ENCODE results near the gene HHAT.
"Not testable (repeated sequence)": the region's sequence is repeated elsewhere in the genome, so short reads cannot be mapped to it uniquely, and the experiment has no call there.

HHAT gene

GRCh38 chr1:210415846-210416448, 87.2 kb downstream of the HHAT start:
- no peak for DNase-seq (ENCODE audit: low read depth, low spot score)

GRCh38 chr1:210416681-210417080, 88.0 kb downstream of the HHAT start:
- H3K4me3 ChIP-seq (ENCODE audit: low read length): no peak overlapping the region
- DNase-seq (ENCODE audit: low read depth, low spot score): no peak

More at GRCh38 chr1:210415846-210416448, 87.2 kb downstream of the HHAT start:
- no peak overlapping the region for H3K4me3 ChIP-seq (ENCODE audit: low read length)

GRCh38 chr1:210417881-210418280, 89.2 kb downstream of the HHAT start:
- H3K4me3 ChIP-seq (ENCODE audit: low read length): no peak overlapping the region
- no peak for DNase-seq (ENCODE audit: low read depth, low spot score)

- no peak for DNase-seq (ENCODE audit: low read depth, low spot score)
- no peak overlapping the region for H3K4me3 ChIP-seq (ENCODE audit: low read length)
These were observed 90.4 kb downstream of the HHAT start for GRCh38 chr1:210418863-210419650.

- DNase-seq (ENCODE audit: low read depth, low spot score): not testable (repeated sequence)
These were observed 98.0 kb downstream of the HHAT start for GRCh38 chr1:210426696-210427095.

GRCh38 chr1:210428696-210429095, 100.0 kb downstream of the HHAT start:
- no peak for DNase-seq (ENCODE audit: low read depth, low spot score)

More at GRCh38 chr1:210426696-210427095, 98.0 kb downstream of the HHAT start:
- not testable (repeated sequence) for H3K4me3 ChIP-seq (ENCODE audit: low read length)

GRCh38 chr1:210434223-210434622, 105.5 kb downstream of the HHAT start:
- no peak for DNase-seq (ENCODE audit: low read depth, low spot score)
- H3K4me3 ChIP-seq (ENCODE audit: low read length): no peak overlapping the region

More at GRCh38 chr1:210428696-210429095, 100.0 kb downstream of the HHAT start:
- H3K4me3 ChIP-seq (ENCODE audit: low read length): no peak overlapping the region

- no peak for DNase-seq (ENCODE audit: low read depth, low spot score)
- H3K4me3 ChIP-seq (ENCODE audit: low read length): no peak overlapping the region
These were observed 108.4 kb downstream of the HHAT start for GRCh38 chr1:210437111-210437510.

- DNase-seq (ENCODE audit: low read depth, low spot score): no peak
- H3K4me3 ChIP-seq (ENCODE audit: low read length): no peak overlapping the region
These were observed 109.1 kb downstream of the HHAT start for GRCh38 chr1:210437781-210438180.

- no peak overlapping the region for H3K4me3 ChIP-seq (ENCODE audit: low read length)
- no peak for DNase-seq (ENCODE audit: low read depth, low spot score)
These were observed 110.5 kb downstream of the HHAT start for GRCh38 chr1:210438928-210439841.

- DNase-seq (ENCODE audit: low read depth, low spot score): no peak
- H3K4me3 ChIP-seq (ENCODE audit: low read length): no peak overlapping the region
These were observed 111.4 kb downstream of the HHAT start for GRCh38 chr1:210440081-210440480.

- no peak overlapping the region for H3K4me3 ChIP-seq (ENCODE audit: low read length)
- DNase-seq (ENCODE audit: low read depth, low spot score): no peak
These were observed 112.3 kb downstream of the HHAT start for GRCh38 chr1:210441028-210441427.

- H3K4me3 ChIP-seq (ENCODE audit: low read length): no peak overlapping the region
- DNase-seq (ENCODE audit: low read depth, low spot score): no peak
These were observed 116.8 kb downstream of the HHAT start for GRCh38 chr1:210445485-210445884.

GRCh38 chr1:210445931-210446330, 117.2 kb downstream of the HHAT start:
- no peak for DNase-seq (ENCODE audit: low read depth, low spot score)
- H3K4me3 ChIP-seq (ENCODE audit: low read length): no peak overlapping the region

GRCh38 chr1:210446479-210446878, 117.8 kb downstream of the HHAT start:
- DNase-seq (ENCODE audit: low read depth, low spot score): peak; percentile 94

GRCh38 chr1:210447456-210448057, 118.9 kb downstream of the HHAT start:
- H3K4me3 ChIP-seq (ENCODE audit: low read length): no peak overlapping the region
- DNase-seq (ENCODE audit: low read depth, low spot score): no peak

More at GRCh38 chr1:210446479-210446878, 117.8 kb downstream of the HHAT start:
- peak overlapping the region; percentile 7; the same call in 1 of the 2 replicates for H3K4me3 ChIP-seq (ENCODE audit: low read length)

GRCh38 chr1:210448297-210448892, 119.7 kb downstream of the HHAT start:
- no peak overlapping the region for H3K4me3 ChIP-seq (ENCODE audit: low read length)
- DNase-seq (ENCODE audit: low read depth, low spot score): peak; percentile 62

- DNase-seq (ENCODE audit: low read depth, low spot score): no peak
- no peak overlapping the region for H3K4me3 ChIP-seq (ENCODE audit: low read length)
These were observed 127.3 kb downstream of the HHAT start for GRCh38 chr1:210455840-210456603.
